Panc1 (cell line): ENCODE data around the gene RAB4A.

Experiments used
- CTCF ChIP-seq: fragments of 450-650 bp; IDR thresholded peaks from 2 replicates; pipeline ENCODE4 v1.5.1; 2017; ENCODE audit warnings: mild to moderate bottlenecking
- POLR2AphosphoS5 ChIP-seq: IDR thresholded peaks from 2 replicates; pipeline ENCODE4 v1.6.1; 2012; ENCODE audit warnings: mild to moderate bottlenecking, low read depth, low read length, moderate library complexity
- REST ChIP-seq, 2 experiments: IDR thresholded peaks; 2 replicates each; pipeline ENCODE4 v1.6.1; 2011 to 2012; ENCODE audit warnings: low read depth in 2 of 2, control low read depth in 1 of 2, low read length in 1 of 2, mild to moderate bottlenecking in 1 of 2, moderate library complexity in 1 of 2; ENCODE audit not compliant: insufficient read depth in 1 of 2
- SIN3A ChIP-seq: IDR thresholded peaks from 2 replicates; pipeline ENCODE4 v1.6.1; 2012; ENCODE audit warnings: low read depth, mild to moderate bottlenecking, low read length, moderate library complexity, borderline replicate concordance; ENCODE audit not compliant: insufficient read depth
- TCF7L2 ChIP-seq: IDR thresholded peaks from 2 replicates; pipeline ENCODE4 v1.6.1; 2011; ENCODE audit warnings: mild to moderate bottlenecking, low read depth, low read length, inconsistent platforms

GRCh38 chr1:229264487-229264886 is 6.4 kb upstream of the RAB4A start:
- TF ChIP-seq REST (IDR thresholded peaks at IDR 0.05; ENCODE audit: insufficient read depth in 1 of 2, low read depth in 2 of 2, low read length in 1 of 2) = no peak
- no peak for TF ChIP-seq CTCF
- no peak for TF ChIP-seq TCF7L2
- no peak for TF ChIP-seq POLR2AphosphoS5
- no peak for TF ChIP-seq SIN3A
